Measurements from ENCODE around the gene MSL1.

DNA sequence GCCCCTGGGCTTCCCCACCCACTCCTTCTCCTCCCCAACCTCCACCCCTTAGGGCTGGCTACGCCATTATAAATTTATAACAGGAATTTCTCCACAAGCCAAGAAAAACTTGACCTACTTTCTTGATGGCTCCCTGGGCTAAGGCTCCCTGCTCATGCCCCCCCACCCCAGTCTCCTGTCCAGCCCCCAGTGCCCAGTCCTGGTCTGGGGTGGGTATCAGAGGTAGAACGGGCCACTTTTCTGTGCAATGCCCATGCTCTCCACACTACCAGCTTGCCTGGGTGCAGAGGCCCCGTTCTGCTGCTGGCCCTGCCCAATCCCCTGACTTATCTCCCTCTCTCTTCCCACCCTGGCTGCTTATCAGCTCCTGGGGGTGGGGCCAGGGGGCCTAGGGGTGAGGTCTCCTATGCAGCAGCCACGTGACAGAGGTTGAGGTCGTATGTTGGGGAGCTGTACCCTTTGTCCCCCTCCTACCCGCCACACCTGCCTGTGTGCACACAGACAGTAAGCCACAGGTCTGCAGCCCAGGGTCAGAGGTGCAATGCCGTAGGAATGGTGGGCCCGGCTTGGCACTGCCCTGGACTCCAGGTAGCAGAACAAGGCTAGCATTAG, 48.9 kb upstream of the MSL1 start:
- no peak for TF ChIP-seq EZH2 (IDR thresholded peaks at IDR 0.05; ENCODE audit: borderline replicate concordance, low read length)
- TF ChIP-seq, protein P1, sequence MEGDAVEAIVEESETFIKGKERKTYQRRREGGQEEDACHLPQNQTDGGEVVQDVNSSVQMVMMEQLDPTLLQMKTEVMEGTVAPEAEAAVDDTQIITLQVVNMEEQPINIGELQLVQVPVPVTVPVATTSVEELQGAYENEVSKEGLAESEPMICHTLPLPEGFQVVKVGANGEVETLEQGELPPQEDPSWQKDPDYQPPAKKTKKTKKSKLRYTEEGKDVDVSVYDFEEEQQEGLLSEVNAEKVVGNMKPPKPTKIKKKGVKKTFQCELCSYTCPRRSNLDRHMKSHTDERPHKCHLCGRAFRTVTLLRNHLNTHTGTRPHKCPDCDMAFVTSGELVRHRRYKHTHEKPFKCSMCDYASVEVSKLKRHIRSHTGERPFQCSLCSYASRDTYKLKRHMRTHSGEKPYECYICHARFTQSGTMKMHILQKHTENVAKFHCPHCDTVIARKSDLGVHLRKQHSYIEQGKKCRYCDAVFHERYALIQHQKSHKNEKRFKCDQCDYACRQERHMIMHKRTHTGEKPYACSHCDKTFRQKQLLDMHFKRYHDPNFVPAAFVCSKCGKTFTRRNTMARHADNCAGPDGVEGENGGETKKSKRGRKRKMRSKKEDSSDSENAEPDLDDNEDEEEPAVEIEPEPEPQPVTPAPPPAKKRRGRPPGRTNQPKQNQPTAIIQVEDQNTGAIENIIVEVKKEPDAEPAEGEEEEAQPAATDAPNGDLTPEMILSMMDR (conservative IDR thresholded peaks at IDR 0.05 in 1 of 2, IDR thresholded peaks at IDR 0.05 in 1 of 2; ENCODE audit: extremely low read depth in 1 of 2, insufficient read depth in 1 of 2, low read depth in 1 of 2, low read length in 2 of 2), result no peak

All from mammary epithelial cell (primary cell).